GM18502 (cell line): ENCODE results near the gene RPAIN.
A peak's percentile ranks its signal among the peaks of the same experiment; 100 is the strongest.
"Not testable (repeated sequence)": the region's sequence is repeated elsewhere in the genome, so short reads cannot be mapped to it uniquely, and the experiment has no call there.

Experiments
- ATAC-seq: cut with Tn5 transposase; IDR thresholded peaks from one replicate; pipeline ENCODE4 v1.9.1; 2021; ENCODE audit warnings: mild to moderate bottlenecking; ENCODE audit not compliant: unreplicated experiment, poor library complexity

RPAIN gene

GRCh38 chr17:5425826-5426225, 5.8 kb downstream of the RPAIN start:
- no peak for ATAC-seq

GRCh38 chr17:5429191-5429887, 9.4 kb downstream of the RPAIN start:
- no peak for ATAC-seq

GRCh38 chr17:5430413-5430999, 10.5 kb downstream of the RPAIN start:
- ATAC-seq = no peak

GRCh38 chr17:5431234-5431633, 11.3 kb downstream of the RPAIN start:
- ATAC-seq = not testable (repeated sequence)

- no peak for ATAC-seq
These were observed 12.1 kb downstream of the RPAIN start for GRCh38 chr17:5431949-5432556.

- ATAC-seq = no peak
These were observed 15.0 kb downstream of the RPAIN start for GRCh38 chr17:5434984-5435383.

- not testable (repeated sequence) for ATAC-seq
These were observed 15.9 kb downstream of the RPAIN start for GRCh38 chr17:5435781-5436315.

- no peak for ATAC-seq
These were observed 17.8 kb downstream of the RPAIN start for GRCh38 chr17:5437721-5438317.

- ATAC-seq = peak; percentile 77
These were observed 18.9 kb downstream of the RPAIN start, which contains the start of gene C1QBP for GRCh38 chr17:5438716-5439445. Gene C1QBP (minus strand): TSS chr17:5439155. CDS start chr17:5439073, 82 bp downstream.

GRCh38 chr17:5439446-5439764, 19.4 kb downstream of the RPAIN start:
- no peak for ATAC-seq

- ATAC-seq = no peak
These were observed 23.7 kb downstream of the RPAIN start for GRCh38 chr17:5443728-5444127.

GRCh38 chr17:5444209-5444608, 24.2 kb downstream of the RPAIN start:
- ATAC-seq = no peak

- ATAC-seq = no peak
These were observed 26.8 kb downstream of the RPAIN start for GRCh38 chr17:5446786-5447185.

- ATAC-seq = no peak
These were observed 44.9 kb downstream of the RPAIN start for GRCh38 chr17:5464717-5465507.

- no peak for ATAC-seq
These were observed 46.3 kb downstream of the RPAIN start for GRCh38 chr17:5466295-5466694.

GRCh38 chr17:5467416-5467815, 47.4 kb downstream of the RPAIN start:
- no peak for ATAC-seq

GRCh38 chr17:5468075-5468473, 48.1 kb downstream of the RPAIN start:
- ATAC-seq = no peak

- no peak for ATAC-seq
These were observed 52.5 kb downstream of the RPAIN start for GRCh38 chr17:5472511-5472910.

- ATAC-seq = no peak
These were observed 53.9 kb downstream of the RPAIN start for GRCh38 chr17:5473906-5474305.

GRCh38 chr17:5478992-5479391, 59.0 kb downstream of the RPAIN start:
- no peak for ATAC-seq
